ENCODE measurements around the gene TRIP13. TPM values are rescaled to one million over a fixed set of nuclear protein-coding genes. Genes with fewer than 3 reads are reported as not detected.

Gene TRIP13
- total RNA-seq, 2 donors from 2014 or later = 0.20 to 0.93 TPM

DNA sequence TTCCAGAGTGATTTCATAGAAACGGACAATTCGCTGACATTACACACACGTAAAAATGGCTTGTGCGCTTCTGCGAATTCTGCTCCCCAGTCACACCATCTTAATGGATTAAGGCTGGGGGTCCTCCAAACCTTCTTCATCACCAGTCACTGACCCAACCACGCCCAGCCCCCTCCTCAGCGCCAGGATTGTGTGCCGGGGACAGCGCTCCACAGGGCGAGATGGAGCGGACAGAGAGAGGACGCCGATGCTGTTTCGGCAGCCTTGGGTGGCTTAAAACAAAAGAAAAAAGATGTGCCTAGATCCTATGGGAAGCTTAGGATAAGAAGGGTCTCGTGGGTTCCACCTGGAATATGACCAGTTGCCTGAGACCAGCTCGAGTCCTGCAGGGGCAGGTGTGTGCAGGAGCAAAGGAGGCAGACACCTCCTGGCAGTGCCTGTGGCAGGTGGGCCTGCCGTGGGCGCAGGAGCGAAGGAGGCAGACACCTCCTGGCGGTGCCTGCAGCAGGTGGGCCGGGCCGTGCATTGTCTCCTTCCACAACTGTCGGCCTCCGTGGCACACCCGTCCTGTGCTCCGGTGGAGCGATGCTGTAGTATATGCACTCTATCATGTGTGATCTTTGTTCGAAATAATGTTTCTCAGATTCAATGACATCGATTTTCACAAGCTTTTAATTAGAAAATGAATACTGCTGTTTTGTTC is 20.9 kb upstream of the TRIP13 start:
- Histone ChIP-seq H3K36me3 (peaks cover 82% of the 10 kb centered on the region), H3K4me1 (no peaks in the 10 kb centered on the region), H3K27me3 (no peaks in the 10 kb centered on the region), H3K27ac (no peak overlapping the region), H3K9me3 (no peaks in the 10 kb centered on the region), H3K4me3 (no peak overlapping the region)
- TF ChIP-seq, protein P1, sequence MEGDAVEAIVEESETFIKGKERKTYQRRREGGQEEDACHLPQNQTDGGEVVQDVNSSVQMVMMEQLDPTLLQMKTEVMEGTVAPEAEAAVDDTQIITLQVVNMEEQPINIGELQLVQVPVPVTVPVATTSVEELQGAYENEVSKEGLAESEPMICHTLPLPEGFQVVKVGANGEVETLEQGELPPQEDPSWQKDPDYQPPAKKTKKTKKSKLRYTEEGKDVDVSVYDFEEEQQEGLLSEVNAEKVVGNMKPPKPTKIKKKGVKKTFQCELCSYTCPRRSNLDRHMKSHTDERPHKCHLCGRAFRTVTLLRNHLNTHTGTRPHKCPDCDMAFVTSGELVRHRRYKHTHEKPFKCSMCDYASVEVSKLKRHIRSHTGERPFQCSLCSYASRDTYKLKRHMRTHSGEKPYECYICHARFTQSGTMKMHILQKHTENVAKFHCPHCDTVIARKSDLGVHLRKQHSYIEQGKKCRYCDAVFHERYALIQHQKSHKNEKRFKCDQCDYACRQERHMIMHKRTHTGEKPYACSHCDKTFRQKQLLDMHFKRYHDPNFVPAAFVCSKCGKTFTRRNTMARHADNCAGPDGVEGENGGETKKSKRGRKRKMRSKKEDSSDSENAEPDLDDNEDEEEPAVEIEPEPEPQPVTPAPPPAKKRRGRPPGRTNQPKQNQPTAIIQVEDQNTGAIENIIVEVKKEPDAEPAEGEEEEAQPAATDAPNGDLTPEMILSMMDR (IDR thresholded peaks at IDR 0.05) = no peak
- DNase-seq (ENCODE audit: low spot score) = no peak

DNA sequence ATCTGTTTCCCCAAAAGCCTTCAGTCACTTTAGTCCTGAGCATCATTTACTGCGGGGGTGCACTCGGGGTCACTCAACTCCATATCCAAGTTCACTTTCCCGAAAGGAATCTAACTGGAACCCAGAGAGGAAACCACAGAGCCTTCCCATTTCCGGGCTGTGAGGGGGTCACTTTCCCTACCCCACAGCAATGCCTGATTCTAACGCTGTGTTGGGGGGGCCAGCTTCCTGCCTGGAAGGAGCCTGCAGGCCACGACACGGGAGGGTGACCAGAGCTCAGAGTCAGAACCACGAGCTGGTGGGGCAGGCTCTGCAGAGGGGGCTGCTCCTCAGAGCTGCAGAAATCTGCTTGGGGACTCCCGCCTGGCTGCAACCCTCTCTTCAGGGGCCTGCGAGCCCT is 20.4 kb upstream of the TRIP13 start:
- DNase-seq (ENCODE audit: low spot score) = no peak
- no peaks in the 10 kb centered on the region for H3K4me1 ChIP-seq
- no peak overlapping the region for H3K4me3 ChIP-seq
- no peak overlapping the region for H3K27ac ChIP-seq
- H3K27me3 ChIP-seq = no peaks in the 10 kb centered on the region
- no peaks in the 10 kb centered on the region for H3K9me3 ChIP-seq
- H3K36me3 ChIP-seq = peaks cover 86% of the 10 kb centered on the region
- TF ChIP-seq, protein P1 (IDR thresholded peaks at IDR 0.05) = no peak

DNA sequence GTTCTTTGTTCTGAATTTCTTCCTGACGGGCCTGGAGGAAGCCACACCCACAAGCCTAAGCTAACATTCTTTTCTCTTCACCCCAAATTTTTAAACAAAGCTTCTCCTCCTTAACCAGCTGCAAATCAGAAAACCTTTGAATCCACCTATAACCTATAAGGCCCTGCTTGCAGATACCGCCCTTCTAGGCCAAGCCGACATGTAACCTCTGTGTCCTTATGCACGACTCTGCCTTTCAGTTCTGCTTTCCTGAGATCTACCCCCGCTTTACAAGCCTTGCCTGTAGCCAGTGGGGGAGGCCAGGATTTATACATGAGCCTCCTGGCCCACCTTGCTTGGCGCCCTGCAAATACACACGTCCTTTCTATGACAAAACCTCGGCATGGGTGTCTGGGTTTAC is 19.4 kb upstream of the TRIP13 start:
- H3K27ac ChIP-seq = no peak overlapping the region
- DNase-seq (ENCODE audit: low spot score) = no peak

DNA sequence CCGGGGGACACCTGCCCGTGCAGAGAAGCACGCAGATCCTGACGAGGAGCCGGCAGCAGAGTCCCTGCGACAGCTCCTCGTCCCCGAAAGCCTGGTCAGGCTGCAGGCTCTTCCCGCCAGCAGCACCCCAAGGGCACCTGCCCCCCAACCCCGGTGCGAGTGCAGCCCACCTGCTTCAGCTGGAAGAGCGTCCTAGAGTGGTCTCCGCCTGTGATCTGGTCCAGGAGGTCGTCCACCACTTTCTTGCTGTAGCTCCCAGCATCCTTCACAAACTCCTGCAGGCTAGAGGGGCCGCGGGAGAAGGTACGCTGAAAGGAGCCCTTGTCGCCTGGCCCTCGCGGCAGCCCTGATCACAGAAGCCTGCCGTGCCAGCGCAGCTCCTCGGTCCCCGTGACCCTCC is 16.8 kb upstream of the TRIP13 start:
- Histone ChIP-seq H3K4me1 (no peaks in the 10 kb centered on the region), H3K36me3 (peaks cover 65% of the 10 kb centered on the region), H3K27ac (no peak overlapping the region), H3K4me3 (no peak overlapping the region), H3K27me3 (no peaks in the 10 kb centered on the region), H3K9me3 (no peaks in the 10 kb centered on the region)
- TF ChIP-seq, protein P1 (IDR thresholded peaks at IDR 0.05) = no peak
- DNase-seq (ENCODE audit: low spot score) = no peak

More for the DNA sequence above, 19.4 kb upstream of the TRIP13 start:
- Histone ChIP-seq H3K9me3 (no peaks in the 10 kb centered on the region), H3K27me3 (no peaks in the 10 kb centered on the region), H3K4me3 (no peak overlapping the region), H3K36me3 (peaks cover 86% of the 10 kb centered on the region), H3K4me1 (no peaks in the 10 kb centered on the region)
- TF ChIP-seq, protein P1 (IDR thresholded peaks at IDR 0.05) = no peak

DNA sequence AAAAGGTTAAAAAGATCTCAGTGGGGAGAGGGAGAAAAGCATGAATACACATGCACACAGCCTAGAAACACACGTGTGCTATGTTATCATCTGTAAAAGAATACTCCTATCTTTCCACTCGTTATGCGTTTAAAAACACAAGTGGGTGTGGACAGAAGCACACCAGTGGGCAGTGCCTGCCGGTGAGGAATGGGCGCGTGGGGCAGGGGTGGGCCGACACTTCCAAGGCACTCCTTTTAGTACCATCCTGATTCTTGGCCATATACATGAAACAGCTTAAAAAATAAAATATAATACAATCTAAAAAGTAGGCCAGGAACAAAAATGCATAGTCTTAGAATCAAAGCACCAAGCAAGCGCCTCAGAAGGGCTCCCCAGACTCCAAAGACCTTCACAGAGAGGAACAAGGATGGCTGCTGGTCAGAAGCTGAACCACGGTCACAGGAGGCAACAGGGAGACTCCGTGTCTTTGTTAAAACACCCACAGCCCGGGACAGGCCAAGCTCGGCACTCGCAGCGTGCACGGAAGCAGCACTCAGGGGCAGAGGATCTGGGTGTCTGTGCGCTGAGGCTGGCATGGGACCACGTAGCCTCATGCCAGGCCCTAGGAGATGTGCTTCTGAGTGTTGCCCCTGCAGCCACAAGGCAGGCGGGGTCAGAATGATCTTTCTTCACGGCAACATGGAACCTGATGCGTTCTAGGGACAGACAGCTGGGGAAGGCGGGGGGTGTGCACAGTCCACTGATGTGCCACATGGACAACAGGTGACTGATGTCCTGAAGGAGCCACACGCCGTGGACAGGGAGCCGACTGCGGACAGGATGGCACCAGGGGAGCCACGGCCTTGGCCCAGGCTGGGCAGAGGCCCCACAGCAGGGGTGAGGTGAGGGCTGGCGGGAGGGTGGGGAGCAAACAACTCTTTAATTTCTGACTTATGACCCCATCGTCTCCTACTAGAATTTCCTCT is 16.0 kb upstream of the TRIP13 start:
- Histone ChIP-seq H3K9me3 (no peaks in the 10 kb centered on the region), H3K4me3 (no peak overlapping the region), H3K36me3 (peaks cover 65% of the 10 kb centered on the region), H3K27me3 (no peaks in the 10 kb centered on the region), H3K4me1 (no peaks in the 10 kb centered on the region), H3K27ac (no peak overlapping the region)
- no peak for DNase-seq (ENCODE audit: low spot score)
- TF ChIP-seq, protein P1 (IDR thresholded peaks at IDR 0.05) = no peak
